Hematopoietic multipotent progenitor cell treated with erythropoietin and hydrocortisone succinate and interleukin-3 and kit ligand, for 4 days (in vitro differentiated cells): ENCODE data around the gene MTG2.

Experiments used
- DNase-seq: peaks from one replicate; pipeline ENCODE4 v3.0.0-alpha.2; 2015

MTG2 gene

DNA sequence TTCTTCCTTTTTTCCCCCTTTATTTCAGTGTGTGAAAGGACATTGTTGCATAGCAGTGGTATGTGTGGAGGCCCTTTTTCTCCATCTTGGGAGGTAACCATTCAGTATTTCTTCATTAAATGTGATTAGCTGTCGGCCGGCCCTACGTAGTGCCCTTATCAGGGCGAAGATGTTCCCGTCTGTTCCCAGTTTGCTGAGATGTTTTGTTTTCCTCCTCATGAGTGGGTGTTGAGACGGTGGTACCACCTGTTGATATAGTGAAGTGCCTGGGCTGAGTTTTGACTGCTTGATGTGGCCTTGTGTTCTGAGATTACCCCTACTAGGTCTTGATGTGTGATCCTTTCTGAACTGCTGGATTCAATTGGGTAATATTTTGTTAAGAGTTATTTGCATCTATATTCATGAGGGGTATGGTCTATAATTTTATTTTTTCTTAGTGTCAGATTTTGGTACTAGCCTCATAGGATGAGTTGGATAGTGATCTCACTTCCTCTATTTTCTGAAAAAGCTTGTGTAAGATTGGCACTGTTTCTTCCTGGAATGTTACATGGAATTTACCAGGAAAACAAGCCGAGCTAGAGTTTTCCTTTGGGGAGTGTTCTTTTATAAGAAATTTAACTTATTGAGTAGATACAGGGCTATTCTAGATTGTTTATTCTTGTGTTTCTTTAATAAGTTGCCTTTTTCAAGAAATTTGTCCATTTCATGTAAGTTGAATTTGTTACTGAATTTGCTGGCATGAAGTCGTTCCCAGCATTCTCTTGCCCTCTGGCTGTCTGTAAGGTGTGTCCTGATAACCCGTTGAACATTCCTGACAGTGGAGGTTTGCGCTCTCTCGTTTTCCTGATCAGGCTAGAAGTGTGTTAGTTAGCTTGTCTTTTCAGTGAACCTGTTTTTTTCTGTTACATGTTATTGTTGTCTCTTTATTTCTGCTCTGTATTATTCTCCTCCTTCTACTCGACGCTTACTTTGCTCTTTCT is 4.3 kb downstream of the MTG2 start:
- no peak for DNase-seq

DNA sequence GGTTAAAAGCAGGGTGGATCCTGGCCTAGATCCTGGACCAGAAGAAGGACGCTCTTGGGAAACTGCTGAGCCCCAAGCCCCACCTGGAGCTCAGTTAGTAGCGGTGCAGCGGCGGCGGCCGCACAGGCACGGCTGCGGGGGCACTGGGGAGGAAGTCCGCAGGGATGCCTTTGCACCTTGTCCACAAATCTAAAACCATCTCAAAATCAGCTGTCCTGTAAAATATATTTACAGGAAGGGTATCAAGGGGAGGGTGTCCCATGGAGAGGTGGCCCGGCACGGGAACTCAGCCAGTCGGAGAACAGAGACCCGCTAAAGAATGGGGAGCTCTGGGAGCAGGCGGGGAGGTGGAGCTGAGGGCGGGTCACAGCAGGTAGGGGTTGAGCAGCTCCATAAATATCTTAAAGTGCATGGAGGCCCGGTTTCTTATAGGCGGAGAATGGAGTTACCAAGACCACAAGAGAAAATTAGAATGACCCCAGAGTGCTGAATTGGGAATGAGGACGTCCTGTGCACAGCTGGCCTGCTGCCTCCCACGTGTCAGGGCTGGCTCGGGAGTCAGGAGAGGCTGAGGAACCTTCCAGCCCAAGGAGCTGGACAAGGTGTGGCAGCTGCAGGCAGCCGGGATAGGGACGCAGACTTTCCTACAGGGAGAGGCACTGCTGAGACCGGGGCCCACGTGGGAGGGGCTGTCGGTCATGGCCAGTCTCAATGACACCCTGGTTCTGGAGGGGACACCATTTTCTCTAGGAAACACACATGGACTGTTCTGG is 8.0 kb downstream of the MTG2 start:
- no peak for DNase-seq

DNA sequence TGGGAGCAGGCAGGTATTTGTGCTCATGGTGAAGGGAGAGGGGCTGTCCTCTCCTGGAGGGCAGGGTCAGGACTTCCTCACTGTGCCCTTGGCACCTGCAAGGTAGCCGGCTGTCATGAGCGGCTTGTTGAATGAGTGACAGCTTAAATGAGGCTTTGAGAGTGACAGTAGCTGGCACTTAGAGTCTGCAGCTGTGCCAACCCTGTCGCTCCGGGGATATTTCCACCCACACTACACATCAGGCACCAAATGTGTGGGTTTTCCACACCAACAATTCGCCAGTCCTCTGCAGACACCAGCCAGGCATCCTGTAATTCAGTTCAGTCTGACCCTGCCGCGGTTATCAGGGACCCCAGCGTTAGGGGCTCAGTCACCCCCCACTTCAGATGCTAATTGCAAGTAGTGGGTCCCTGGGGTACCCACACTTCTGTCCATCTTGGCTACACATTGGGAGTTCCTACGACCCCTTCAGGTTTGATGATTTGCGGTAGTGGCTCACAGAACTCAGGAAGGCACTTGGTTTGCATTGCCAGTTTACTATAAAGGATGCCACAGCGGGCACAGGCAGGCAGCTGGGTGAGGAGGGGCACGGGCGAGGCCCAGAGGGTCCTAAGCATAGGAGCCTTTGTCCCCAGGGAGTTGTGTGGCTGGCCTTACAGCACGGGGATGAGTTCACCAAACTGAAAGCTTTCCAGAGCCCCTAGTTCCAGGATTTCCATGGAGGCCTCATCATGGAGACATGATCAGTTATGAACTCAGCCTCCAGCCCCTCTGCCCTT is 9.1 kb downstream of the MTG2 start:
- no peak for DNase-seq

DNA sequence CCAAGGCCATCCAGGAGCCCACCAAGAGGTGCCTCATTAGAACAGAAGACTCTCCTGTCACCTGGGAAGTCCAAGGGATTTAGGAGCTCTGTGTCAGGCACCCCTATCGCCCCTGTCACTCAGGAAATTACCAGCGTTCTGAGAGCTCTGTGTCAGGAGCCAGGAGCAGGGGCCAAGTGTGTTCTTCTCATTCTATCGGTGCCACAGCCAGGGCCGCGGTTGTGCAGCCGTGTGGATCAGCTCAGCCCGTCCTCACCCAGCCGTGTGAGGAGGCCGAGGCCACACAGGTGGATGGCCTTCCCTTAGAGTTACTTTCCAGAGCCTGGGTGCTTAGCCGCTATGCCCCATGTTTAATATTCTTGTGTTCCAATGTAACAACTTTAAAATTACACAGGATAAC is 9.8 kb downstream of the MTG2 start:
- DNase-seq, result no peak

GRCh38 chr20:62193079-62194025 is 10.5 kb downstream of the MTG2 start:
- DNase-seq, result no peak

GRCh38 chr20:62195075-62195405 is 12.2 kb downstream of the MTG2 start:
- DNase-seq, result no peak

DNA sequence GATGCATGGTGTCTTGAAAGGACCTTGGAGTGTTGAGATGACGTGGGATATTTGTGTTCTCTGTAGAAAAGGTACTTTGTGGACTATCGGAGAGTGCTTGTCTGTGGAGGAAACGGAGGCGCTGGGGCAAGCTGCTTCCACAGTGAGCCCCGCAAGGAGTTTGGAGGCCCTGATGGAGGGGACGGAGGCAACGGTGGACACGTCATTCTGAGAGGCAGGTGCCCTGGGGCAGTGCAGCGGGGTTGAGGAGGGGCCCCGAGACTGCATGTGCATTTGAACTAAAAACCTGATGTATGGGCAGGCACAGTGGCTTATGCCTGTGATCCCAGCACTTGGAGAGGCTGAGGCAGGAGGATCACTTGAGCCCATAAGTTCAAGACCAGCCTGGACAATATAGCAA is 12.9 kb downstream of the MTG2 start:
- DNase-seq, result no peak

GRCh38 chr20:62196286-62196685 is 13.5 kb downstream of the MTG2 start:
- DNase-seq, result no peak

DNA sequence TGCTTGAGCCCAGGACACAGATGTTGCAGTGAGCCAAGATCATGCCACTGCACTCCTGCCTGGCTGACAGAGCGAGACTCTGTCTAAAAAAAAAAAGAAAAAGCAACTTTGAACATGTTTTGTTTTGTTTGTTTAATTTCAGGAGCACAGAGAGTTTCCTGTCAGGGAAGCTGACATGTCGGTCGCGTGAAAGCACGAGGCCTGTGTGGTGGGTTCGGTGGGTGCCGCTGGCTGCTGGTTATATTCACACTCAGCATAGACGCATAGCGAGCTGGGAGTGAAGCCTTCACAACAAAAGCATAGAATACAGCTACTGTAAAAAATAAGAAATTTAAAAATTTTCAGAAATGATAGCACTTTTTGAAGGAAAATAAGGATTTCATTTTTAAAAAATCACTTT is 14.5 kb downstream of the MTG2 start:
- DNase-seq, result no peak

DNA sequence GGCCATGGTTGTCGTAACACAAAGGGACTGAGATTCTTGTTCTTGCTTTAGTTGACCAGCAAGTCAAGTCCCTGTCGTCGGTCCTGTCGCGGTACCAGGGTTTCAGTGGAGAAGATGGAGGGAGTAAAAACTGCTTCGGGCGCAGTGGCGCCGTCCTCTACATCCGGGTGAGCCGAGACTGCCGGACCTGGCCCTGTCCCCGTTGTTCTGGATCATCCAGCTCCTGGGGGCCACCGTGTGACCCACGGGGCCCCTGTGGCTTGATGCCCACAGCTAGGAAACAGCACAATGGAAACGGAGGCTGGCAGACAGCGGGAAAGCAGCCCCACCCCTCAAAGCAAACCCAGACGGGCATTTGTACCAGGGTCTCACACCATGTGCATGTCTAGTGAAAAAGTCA is 15.0 kb downstream of the MTG2 start:
- DNase-seq, result no peak

GRCh38 chr20:62198496-62198895 is 15.7 kb downstream of the MTG2 start:
- DNase-seq, result no peak

DNA sequence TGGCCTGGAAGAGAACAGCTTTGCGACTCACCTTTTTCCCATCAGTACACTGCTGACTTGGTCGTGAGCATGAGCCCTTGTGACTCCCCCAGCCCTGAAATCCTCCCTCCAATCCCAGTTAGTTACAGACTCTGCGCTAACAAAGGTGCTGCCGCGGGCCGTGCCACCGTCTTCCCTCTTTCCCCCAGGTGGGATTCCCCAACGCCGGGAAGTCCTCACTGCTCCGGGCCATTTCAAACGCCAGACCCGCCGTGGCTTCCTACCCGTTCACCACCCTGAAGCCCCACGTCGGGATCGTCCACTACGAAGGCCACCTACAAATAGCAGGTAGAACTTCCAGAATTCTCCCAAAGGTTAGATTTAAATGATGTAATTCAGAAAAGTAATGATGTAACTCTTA is 16.1 kb downstream of the MTG2 start:
- DNase-seq, result no peak

DNA sequence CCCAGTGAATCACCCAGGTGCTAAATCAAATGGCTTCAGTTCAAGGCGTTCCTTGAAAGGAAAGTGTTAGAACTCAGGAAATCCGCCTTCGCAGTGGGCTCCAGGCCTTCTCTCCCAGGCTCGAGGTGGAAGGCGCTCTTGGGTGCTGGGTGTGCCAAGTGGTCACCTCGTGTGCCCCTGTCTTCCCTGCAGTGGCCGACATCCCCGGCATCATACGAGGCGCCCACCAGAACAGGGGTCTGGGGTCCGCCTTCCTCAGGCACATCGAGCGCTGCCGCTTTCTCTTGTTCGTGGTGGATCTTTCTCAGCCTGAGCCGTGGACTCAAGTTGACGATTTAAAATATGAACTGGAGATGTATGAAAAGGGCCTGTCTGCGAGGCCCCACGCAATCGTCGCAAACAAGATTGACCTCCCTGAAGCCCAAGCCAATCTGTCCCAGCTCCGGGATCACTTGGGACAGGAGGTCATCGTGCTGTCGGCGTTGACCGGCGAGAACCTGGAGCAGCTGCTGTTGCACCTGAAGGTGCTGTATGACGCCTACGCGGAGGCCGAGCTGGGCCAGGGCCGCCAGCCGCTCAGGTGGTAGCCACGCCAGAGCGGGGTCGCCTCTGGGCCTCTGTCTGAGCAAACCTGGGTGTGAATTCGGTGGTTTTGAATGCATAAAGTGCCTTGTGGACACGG is 17.8 kb downstream of the MTG2 start:
- DNase-seq, result no peak

DNA sequence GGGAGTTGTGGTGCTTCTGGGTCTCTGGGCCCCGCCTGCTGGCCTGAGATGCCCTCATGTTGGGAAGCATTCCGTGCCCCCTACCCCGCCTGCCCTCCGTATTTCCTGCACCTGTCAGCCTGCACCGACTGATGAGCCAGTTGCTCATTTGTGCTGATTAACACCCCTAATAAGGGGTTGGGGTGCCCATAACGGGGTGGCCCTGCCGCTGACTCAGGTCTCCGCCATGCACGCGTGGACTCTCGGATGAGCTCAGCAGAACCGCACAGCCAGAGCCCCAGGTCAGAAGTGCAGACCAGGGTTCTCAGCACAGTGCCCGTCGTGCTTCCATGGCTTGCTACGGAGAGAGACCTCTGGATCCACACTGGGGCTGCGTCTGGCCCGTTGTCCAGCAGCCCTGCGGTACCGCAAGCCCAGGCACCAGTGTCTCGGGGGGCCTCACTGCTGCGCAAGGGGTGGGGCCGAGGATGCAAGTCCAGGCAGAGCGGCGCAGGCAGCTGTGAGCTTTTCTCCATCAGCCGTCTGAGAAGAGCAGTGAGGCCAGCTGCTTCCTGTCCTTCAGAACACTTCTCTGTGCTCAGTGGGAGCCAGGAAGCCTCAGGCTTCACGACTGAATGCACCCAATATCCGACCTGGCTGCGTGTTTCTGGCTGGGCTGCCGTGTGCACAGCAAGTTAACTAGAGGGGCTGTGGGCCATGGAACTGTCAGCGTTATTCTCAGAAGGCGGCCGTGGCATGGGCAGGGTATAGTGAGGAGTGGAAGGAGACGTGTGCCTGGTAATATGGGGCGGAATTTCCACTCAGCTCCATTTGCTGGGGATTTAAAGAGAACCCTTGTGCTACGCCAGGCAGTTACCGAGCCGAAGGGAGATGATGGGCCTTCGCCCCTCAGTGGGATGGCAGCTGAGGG is 18.6 kb downstream of the MTG2 start:
- DNase-seq, result no peak

GRCh38 chr20:62202083-62202395 is 19.2 kb downstream of the MTG2 start:
- no peak for DNase-seq

DNA sequence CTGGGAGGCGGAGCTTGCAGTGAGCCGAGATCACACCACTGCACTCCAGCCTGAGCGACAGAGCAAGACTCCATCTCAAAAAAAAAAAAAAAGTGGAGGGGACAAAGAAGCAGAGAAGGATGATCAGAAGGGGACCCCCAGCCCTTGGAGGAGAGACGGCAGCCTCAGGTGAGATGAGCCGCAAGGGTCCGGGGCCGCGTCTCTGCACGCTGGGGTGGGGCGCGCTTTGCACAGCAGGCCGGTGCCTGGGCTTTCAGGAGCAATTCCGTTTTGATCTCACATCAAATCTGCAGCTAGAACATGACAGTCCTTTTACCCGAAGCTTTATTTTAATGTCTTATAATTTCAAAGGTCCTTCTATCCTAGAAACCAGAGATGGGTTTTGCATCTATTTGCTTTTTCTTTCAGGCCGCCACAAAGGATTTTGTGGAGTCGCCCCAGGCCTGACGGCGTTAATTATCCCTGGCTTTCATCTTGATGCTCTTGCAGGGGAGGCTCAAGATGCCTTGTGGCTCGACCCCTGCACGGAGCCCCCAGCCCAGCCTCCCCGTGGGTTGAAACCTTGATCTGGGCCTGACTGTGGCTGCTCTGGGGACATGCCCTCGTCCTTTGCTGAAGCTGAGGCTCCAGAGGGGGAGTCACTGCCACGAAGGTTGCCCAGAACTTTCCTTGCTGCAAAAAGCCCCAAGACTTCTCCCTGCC is 20.0 kb downstream of the MTG2 start:
- no peak for DNase-seq

DNA sequence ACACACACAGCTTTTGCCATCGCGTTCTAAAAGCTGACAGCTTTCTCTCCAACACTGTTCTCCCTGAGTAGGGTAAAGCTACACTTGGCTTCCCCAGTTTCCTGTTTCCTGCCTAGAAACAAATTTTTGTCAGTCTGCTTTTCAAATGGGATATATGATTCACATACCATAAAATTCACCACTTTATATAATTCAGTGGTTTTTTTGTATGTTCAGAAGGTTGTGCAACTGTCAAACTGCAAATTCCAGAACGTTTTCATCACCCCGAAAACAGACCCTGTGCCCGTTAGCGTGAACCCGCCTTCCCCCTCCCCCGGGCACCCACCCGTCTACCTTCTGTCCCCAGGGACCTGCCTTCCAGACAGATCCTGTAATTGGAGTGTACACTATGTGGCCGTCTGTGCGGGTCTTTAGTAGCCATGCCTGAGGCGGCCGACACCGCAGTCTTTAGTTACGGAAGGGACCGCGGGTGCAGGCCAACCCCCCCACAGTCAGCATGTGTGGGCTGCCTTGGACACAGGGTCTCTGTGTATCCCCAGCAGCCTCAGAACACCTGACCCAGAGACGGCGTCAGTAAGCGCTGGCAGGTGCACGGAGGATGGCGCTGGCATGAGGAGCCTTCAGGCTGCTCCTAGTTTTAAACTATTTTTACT is 20.7 kb downstream of the MTG2 start:
- DNase-seq, result no peak

DNA sequence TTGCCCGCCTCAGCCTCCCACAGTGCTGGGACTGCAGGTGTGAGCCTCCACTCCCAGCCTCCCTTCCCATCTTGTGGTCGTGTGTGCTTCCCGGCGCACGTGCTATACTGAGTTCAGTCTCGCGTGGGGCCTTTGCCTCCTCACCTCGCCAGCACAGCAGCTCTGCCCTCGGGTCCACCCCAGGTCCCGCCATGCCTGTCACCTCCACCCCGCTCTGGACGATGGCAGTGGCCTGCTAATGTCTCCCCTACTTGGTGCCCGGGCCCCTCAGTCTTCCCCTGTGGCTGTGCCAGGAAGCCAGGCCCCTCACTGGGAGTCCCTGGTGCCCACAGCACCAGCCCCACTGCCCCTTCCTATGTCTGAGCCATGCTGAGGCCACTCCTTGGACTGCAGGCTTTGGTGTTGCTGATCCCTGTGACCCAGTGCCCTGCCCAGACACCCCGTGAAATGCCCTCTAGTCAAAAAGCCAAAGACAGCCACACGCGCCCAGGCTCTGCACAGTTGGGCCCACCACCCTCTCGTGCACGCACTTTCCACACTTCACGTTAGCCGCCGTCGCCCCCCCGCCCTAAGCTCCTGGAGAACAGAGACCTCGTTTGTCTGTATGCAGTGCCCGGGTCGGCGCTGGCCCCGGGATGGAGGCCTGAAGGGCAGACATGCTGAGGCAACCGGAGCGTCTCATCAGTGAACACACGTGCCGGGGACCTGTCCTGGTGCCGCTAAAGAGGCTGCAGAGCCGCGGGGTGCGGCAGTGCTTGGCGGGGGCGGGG is 23.0 kb downstream of the MTG2 start:
- DNase-seq, result no peak

- DNase-seq, result no peak
These were observed 23.6 kb downstream of the MTG2 start for GRCh38 chr20:62206388-62206775.
